ENCODE data around the gene MCL1.

The MCL1 gene

GRCh38 chr1:150555971-150556865 lies 23.2 kb downstream of the MCL1 start:
- no peak for DNase-seq (ENCODE audit: low read depth)

DNA sequence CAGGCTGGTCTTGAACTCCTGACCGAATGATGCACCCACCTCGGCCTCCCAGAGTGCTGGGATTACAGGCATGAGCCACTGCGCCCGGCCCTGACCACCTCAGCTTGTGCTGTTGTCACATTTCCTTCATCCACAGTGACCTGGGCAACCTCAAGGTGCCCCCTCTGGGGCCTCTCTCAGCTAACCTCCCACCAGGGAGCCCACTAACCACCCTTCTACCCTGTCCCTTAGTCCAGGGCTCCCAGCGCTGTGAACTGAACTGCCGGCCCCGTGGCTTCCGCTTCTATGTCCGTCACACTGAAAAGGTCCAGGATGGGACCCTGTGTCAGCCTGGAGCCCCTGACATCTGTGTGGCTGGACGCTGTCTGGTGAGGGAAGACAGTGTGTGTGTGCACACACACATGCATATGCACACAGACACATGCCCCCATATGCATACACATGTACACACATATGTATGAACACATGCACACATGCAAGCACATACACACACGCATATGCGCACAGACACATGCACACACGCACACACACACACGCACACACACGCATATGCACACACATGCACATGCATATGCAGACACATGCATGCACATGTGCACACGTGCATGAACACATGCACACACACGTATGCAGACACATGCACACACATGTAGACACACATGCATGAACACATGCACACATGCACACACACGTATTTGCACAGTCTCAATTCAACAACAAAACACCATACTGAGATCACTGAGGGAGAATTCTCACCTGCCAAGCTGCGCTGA lies 24.0 kb downstream of the MCL1 start:
- DNase-seq (ENCODE audit: low read depth): no peak

- DNase-seq (ENCODE audit: low read depth): no peak
These were observed 25.3 kb downstream of the MCL1 start for GRCh38 chr1:150554086-150554452.

GRCh38 chr1:150553392-150554085 lies 25.9 kb downstream of the MCL1 start:
- no peak for DNase-seq (ENCODE audit: low read depth)

GRCh38 chr1:150552911-150553289 lies 26.5 kb downstream of the MCL1 start:
- DNase-seq (ENCODE audit: low read depth): no peak

DNA sequence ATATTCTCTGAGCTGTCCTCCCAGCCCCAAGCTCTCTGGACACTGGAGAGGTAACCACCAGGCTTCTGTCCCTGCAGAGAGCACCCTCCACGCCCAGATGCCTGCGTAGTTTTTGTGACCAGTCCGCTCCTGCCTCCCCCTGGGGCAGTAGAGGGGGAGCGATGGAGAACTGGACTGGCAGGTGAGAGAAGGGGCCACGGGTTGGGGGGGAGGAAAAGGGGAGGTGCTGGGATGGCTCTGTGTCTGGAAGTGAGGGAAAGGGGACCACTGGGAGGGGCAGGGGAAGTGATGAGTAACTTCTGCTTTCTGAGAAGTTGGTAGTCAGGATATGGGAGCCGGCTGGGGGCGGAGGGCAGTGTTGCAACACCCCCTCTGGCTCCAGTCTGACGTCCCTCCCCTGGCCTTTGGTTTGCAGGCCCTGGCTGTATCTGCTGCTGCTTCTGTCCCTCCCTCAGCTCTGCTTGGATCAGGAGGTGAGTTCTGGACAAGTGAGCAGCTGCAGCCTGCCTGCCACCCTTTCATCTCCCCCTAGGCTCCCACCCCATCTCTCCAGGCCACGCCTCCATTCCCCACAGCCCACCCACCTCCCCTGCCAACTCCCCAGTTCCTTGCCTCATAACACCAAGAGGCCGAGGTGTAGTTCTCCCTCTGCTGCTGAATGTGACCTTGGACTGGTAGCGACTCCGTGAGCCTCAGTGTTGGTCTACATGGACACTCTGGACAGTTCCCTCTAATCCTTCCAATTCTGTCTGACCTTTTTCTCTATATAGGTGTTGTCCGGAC lies 27.1 kb downstream of the MCL1 start:
- DNase-seq (ENCODE audit: low read depth): no peak

DNA sequence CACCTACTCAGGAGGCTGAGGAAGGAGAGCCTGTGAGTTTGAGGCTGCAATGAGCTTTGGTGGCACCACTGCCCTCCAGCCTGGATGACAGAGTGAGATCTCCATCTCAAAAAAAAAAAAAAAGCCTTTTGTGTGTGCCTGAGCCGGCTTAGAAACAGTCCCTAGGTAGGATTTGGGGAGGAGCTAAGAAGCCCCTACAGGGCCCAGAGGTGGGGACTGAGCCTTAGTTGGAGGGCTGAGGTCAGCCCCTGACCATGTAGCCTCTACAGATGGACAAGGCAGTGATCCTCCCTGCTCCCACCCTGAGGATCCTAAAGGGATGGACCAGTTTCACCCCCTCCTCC lies 27.7 kb downstream of the MCL1 start:
- DNase-seq (ENCODE audit: low read depth): no peak

GRCh38 chr1:150551051-150551783 lies 28.2 kb downstream of the MCL1 start:
- DNase-seq (ENCODE audit: low read depth): no peak

DNA sequence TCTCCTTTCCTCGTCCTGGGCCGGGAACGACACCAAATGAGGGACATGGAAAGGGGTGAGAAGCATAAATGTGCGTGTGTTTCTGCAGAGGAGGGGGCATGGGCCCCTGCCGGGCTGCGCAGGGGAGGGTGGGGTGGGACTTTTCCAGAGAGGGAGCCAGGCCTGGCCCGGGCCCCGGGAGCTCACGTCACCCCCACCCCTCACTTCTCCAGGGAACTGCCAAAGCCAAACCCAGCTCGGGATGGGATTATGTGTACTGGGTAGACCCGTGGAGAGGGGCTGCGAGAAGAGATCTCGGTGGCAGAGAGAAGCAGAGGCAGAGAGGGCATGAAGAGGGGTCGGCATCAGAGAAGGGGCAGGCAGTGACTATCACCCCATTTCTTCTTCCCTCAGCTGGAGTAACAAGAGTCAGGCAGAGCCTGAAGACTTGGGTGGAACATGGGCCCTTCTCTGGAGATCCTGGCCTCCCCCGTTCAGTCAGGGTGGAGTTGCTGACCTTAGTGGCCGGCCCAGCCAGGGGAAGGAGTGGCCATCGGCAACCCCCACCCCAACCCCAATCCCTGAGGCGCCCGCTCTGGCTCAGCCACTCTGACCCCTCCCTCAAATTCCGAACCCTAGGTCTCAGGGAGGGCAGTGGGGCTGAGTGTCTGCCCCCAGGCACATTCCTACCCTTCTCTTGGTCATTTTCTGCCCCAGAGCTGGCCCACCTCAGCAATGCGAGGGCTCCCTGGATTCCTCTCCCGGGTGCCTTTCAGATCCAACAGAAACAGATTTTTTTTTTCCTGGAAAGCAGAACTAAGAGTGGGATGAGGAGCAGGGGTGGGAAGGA lies 29.0 kb downstream of the MCL1 start:
- no peak for DNase-seq (ENCODE audit: low read depth)

GRCh38 chr1:150549496-150550221 lies 29.8 kb downstream of the MCL1 start:
- DNase-seq (ENCODE audit: low read depth): no peak

DNA sequence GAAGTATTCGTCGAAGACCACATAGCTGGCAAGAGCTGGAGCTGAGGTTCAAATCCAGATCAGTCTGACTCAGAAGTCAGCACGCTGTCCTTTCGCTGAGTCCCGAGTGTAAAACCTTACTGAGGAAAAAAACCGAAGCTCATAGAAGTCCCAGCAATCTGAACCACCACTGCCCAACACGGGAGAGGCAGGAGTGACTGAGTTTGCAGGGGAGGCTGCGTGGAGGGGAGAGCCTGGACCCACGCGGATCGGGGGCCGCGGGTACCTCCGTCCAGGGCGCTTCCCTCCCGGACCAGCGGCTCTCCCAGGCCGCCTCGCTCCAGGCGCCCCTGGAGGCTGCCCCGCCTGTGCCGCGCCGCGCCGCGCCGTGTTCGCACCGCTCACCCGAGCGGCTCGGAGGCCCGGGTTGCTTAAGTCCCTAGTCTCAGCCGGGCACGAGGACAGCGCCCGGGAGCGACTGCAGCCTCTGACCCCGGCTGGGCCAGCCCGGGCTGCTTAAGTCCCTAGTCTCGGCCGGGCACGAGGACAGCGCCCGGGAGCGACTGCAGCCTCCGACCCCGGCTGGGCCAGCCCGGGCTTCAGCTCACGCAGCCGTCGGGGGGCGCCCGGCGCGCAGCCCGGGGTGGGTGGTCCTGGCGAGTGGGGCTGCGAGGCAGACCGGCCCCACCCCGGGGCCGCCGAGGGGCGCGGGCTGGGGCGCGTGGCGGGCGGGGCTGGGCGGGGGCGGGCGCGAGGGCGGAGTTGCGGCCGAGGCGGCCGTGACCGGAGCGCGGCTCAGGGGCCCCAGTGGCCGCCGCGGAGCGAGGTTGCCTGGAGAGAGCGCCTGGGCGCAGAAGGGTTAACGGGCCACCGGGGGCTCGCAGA lies 30.5 kb downstream of the MCL1 start, which contains the start of gene ADAMTSL4:
Gene ADAMTSL4, plus strand, starts transcription at position 777 of the 864 bp plus-strand sequence. CDS start 2,881 bp downstream, outside the sequence.
- DNase-seq (ENCODE audit: low read depth): no peak

DNA sequence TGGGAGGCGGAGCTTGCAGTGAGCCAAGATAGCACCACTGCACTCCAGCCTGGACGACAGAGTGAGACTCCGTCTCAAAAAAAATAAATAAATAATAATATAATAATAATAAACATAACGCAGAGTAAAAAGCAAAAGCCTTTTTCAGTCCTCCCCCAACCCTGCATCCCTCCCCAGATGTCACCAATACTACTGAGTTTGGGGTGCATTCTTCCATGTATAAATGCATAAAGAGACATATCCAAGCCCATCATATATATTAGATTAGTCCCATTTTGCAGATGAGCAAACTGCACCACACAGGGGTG lies 31.1 kb downstream of the MCL1 start:
- no peak for DNase-seq (ENCODE audit: low read depth)

DNA sequence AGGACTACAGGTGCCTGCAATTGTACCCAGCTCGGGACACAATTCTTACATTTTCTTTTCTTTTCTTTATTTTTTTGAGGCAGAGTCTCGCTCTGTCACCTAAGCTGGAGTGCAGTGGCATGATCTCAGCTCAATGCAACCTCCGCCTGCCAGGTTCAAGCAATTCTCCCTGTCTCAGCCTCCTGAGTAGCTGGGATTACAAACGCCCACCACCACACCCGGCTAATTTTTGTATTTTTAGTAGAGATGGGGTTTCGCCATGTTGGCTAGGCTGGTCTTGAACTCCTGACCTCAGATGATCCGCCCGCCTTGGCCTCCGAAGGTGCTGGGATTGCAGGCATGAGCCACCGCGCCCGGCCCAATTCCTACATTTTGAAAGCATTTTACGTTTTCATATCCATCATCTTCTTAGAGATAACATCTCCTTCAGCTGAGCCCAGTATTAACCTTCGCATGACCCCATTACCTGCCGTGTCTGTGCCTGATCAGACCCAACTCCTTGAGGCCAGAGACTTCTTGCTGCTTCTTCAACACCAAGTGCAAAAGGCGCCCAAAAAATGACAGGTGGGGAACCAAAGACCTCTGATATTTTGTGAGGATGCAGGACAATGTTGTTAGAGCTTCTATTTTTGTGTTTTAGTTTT lies 33.0 kb downstream of the MCL1 start:
- no peak for DNase-seq (ENCODE audit: low read depth)

GRCh38 chr1:150545486-150546032 lies 33.9 kb downstream of the MCL1 start:
- DNase-seq (ENCODE audit: low read depth): no peak

- no peak for DNase-seq (ENCODE audit: low read depth)
These were observed 35.2 kb downstream of the MCL1 start for GRCh38 chr1:150544204-150544603.

DNA sequence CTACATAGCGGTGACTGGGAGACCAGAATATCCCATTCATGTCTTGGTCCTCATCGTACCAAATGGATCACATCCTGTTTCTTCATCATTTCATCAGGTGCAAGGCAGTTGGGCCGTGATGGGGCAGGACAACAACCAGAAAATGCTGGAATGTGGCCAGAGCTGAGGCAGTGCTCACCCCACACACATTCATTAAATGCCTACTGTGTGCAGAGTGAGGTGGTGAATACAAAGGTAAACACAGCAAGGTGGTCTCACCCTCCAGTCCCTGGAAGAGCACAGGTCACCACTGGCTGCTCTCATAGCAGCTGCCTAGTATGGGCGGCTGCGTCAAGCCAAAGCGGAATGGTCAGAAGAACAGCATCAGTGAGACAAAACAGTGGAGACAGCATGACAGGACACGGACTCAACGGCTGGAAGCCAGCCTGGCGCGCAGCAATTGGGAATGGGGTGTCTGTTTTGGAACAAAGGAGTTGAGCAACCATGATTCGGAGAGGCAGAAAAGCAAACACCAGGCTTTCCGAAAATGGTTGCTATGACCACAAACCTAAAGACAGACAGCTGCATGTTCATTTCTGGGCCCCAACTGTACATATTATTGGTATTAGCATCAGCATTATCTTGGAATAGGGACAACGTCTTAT lies 35.8 kb downstream of the MCL1 start:
- no peak for DNase-seq (ENCODE audit: low read depth)
